GM11168 (cell line): ENCODE results near the gene GNPDA2.

ENCODE experiments used
- in situ Hi-C: fragments of 300-500 bp; cut with MboI; formaldehyde crosslinking; loops from one replicate; pipeline ENCODE4 v1.12.0; 2022; ENCODE audit warnings: low sequenced_read_pairs; ENCODE audit not compliant: unreplicated experiment

GNPDA2 gene

GRCh38 chr4:44684648-44685047, 41.7 kb downstream of the GNPDA2 start:
- in situ Hi-C loops = no loop called here

- in situ Hi-C loops = no loop called here
Measured at GRCh38 chr4:44679060-44679459, 47.3 kb downstream of the GNPDA2 start.

GRCh38 chr4:44678094-44679041, 48.0 kb downstream of the GNPDA2 start, which contains the start of gene GUF1:
GUF1 (plus strand) TSS chr4:44678420; CDS start chr4:44678623, 203 bp downstream.
- in situ Hi-C loops = no loop called here

GRCh38 chr4:44675366-44675765, 51.0 kb downstream of the GNPDA2 start:
- in situ Hi-C loops = no loop called here

GRCh38 chr4:44674471-44674870, 51.9 kb downstream of the GNPDA2 start:
- in situ Hi-C loops = no loop called here

GRCh38 chr4:44671636-44672035, 54.7 kb downstream of the GNPDA2 start:
- in situ Hi-C loops = no loop called here

GRCh38 chr4:44670506-44671199, 55.7 kb downstream of the GNPDA2 start:
- in situ Hi-C loops = no loop called here

- in situ Hi-C loops = no loop called here
Measured at GRCh38 chr4:44668526-44668925, 57.8 kb downstream of the GNPDA2 start.

- in situ Hi-C loops = no loop called here
Measured at GRCh38 chr4:44663539-44664263, 62.7 kb downstream of the GNPDA2 start.

- in situ Hi-C loops = no loop called here
Measured at GRCh38 chr4:44662623-44663005, 63.7 kb downstream of the GNPDA2 start.

- in situ Hi-C loops = no loop called here
Measured at GRCh38 chr4:44661940-44662622, 64.3 kb downstream of the GNPDA2 start.

- in situ Hi-C loops = no loop called here
Measured at GRCh38 chr4:44660396-44660795, 66.0 kb downstream of the GNPDA2 start.

- in situ Hi-C loops = no loop called here
Measured at GRCh38 chr4:44652002-44652401, 74.4 kb downstream of the GNPDA2 start.
